ENCODE results near the gene SLIT3.

The SLIT3 gene

DNA sequence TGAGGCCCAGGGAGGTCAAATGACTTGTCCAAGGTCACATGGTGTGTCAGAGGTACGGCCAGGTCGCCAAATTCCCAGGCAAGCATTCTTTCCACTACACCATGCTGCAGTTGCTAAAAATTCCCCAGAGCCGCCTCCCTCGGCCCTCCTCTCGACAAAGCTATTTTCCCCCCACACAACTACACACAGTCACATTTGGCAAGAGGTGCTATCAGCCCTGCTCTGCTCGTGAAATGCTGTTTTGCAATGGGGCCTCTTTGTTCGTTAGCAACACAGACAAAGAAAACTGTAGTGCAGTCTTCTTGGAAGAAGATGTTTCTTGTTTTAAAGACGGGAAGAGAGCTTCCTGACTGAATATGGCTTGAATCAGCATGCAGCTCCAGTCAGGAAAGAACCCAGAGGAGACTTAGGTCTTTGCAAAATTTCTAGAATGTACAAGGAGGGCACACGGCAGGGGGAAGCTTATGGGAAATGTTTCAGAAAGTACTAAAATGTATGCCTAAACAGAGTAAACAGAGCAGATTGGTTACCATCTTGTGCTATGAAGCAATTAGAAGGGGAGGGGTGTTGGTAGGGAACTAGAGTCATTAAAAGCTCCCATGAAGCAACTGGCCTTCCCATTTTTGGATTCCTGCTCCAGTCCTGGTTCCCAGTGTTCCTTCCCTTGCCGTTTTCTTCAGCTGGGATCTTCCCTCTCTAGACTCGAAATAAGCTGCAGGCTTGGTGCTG lies 14.2 kb downstream of the SLIT3 start:
- H3K27me3 ChIP-seq (replicated peaks; ENCODE audit: control insufficient read depth, insufficient read depth, low read length) = no peaks in the 10 kb centered on the region
- H3K36me3 ChIP-seq (ENCODE audit: control insufficient read depth, insufficient read depth, low read length) = no peaks in the 10 kb centered on the region
- no peak for DNase-seq (ENCODE audit: extremely low read depth, insufficient read length)
- H3K4me3 ChIP-seq (replicated peaks; ENCODE audit: low read depth, low read length) = no peak overlapping the region
- TF ChIP-seq, protein P1, sequence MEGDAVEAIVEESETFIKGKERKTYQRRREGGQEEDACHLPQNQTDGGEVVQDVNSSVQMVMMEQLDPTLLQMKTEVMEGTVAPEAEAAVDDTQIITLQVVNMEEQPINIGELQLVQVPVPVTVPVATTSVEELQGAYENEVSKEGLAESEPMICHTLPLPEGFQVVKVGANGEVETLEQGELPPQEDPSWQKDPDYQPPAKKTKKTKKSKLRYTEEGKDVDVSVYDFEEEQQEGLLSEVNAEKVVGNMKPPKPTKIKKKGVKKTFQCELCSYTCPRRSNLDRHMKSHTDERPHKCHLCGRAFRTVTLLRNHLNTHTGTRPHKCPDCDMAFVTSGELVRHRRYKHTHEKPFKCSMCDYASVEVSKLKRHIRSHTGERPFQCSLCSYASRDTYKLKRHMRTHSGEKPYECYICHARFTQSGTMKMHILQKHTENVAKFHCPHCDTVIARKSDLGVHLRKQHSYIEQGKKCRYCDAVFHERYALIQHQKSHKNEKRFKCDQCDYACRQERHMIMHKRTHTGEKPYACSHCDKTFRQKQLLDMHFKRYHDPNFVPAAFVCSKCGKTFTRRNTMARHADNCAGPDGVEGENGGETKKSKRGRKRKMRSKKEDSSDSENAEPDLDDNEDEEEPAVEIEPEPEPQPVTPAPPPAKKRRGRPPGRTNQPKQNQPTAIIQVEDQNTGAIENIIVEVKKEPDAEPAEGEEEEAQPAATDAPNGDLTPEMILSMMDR (IDR thresholded peaks at IDR 0.05; ENCODE audit: insufficient read depth, low read length, poor library complexity, severe bottlenecking) = no peak

DNA sequence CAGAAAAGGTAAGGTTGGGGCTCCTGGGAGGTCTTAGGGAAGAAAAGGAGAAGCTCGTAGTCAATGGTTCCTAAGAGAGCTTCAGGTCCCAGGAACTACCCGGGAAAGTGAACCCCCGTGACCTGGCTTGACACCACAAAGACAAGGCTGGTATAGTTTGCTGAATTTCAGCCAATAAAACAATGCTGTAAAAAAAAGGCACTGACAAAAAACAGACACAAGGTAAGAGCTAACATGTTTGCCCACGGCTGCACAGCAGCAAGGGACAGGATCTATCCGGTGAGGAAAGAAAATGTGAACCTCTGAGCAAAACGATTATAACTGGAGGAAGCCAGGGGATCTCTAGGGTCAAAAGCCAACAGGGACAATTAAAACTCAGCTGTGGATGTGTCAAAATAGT lies 17.1 kb downstream of the SLIT3 start:
- TF ChIP-seq, protein P1 (IDR thresholded peaks at IDR 0.05; ENCODE audit: insufficient read depth, low read length, poor library complexity, severe bottlenecking) = no peak
- Histone ChIP-seq H3K27me3 (replicated peaks; ENCODE audit: control insufficient read depth, insufficient read depth, low read length) (no peaks in the 10 kb centered on the region), H3K36me3 (ENCODE audit: control insufficient read depth, insufficient read depth, low read length) (no peaks in the 10 kb centered on the region), H3K4me3 (replicated peaks; ENCODE audit: low read depth, low read length) (no peak overlapping the region)
- no peak for DNase-seq (ENCODE audit: extremely low read depth, insufficient read length)

DNA sequence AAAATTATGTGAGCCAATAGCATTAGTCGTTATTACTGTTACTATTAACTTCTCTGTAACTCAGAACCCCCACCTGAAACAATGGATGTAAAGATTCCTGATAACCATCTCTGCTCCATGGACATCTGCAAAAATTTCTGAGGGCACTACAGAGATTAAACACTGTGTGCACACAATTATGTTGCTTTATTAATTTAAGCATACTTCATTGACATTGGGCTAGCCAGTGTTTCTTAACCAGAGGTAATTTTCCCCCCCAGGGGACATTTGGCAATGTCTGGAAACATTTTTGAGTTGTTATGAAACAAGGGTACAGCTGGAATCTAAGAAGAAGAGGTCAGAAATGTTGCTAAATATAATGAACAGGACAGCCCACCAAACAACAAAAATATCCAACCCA lies 19.3 kb downstream of the SLIT3 start:
- Histone ChIP-seq H3K36me3 (ENCODE audit: control insufficient read depth, insufficient read depth, low read length) (no peaks in the 10 kb centered on the region), H3K4me3 (replicated peaks; ENCODE audit: low read depth, low read length) (no peak overlapping the region), H3K27me3 (replicated peaks; ENCODE audit: control insufficient read depth, insufficient read depth, low read length) (no peaks in the 10 kb centered on the region)
- TF ChIP-seq, protein P1 (IDR thresholded peaks at IDR 0.05; ENCODE audit: insufficient read depth, low read length, poor library complexity, severe bottlenecking) = no peak
- no peak for DNase-seq (ENCODE audit: extremely low read depth, insufficient read length)

DNA sequence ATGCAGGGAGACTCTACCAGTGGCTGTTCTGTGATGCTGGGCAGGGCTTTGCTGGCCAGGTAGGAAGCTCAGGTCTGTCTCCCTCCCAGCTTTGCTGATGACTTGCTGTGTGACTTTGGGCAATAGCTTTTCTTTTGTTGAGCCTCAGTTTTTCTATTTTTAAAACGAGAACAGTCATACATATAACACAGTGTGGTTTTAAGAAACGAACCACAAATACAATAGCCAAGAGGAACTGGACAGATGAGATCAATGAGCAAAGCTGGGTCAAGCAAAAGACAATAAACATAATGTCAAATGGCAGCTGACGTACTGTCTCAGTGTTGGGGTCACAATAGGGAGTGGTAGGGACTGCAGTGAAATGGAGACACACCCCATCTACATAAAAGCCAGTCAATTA lies 20.2 kb downstream of the SLIT3 start:
- TF ChIP-seq, protein P1 (IDR thresholded peaks at IDR 0.05; ENCODE audit: insufficient read depth, low read length, poor library complexity, severe bottlenecking) = no peak
- no peak overlapping the region for H3K4me3 ChIP-seq (replicated peaks; ENCODE audit: low read depth, low read length)
- no peak for DNase-seq (ENCODE audit: extremely low read depth, insufficient read length)
- no peaks in the 10 kb centered on the region for H3K36me3 ChIP-seq (ENCODE audit: control insufficient read depth, insufficient read depth, low read length)
- H3K27me3 ChIP-seq (replicated peaks; ENCODE audit: control insufficient read depth, insufficient read depth, low read length) = peaks cover 1% of the 10 kb centered on the region; the same call in 1 of the 2 replicates

DNA sequence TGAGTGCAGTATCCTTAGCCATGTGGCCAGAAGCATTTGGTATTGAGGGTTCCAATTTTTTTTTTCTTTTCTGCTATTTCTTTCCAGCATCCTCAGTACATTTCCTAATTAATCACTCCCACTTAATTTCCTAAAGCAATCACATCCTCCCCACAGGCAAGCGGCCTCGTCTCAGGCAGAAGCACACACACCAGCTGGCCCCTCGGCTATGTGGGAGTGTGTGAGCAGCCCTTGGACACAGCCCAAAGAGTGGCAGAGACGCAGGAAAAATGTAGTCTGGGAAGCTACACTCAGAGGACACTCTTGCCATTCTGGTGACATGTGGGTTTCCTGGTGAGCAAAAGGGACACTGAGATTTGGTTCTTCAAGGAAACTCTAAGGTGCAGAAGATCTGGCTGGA lies 20.7 kb downstream of the SLIT3 start:
- TF ChIP-seq, protein P1 (IDR thresholded peaks at IDR 0.05; ENCODE audit: insufficient read depth, low read length, poor library complexity, severe bottlenecking) = no peak
- DNase-seq (ENCODE audit: extremely low read depth, insufficient read length) = no peak
- Histone ChIP-seq H3K4me3 (replicated peaks; ENCODE audit: low read depth, low read length) (no peak overlapping the region), H3K36me3 (ENCODE audit: control insufficient read depth, insufficient read depth, low read length) (no peaks in the 10 kb centered on the region), H3K27me3 (replicated peaks; ENCODE audit: control insufficient read depth, insufficient read depth, low read length) (peaks cover 1% of the 10 kb centered on the region; the same call in 1 of the 2 replicates)

All from GM06990 (cell line).